ENCODE measurements around the gene STIP1. TPM values are rescaled to one million over a fixed set of nuclear protein-coding genes. Genes with fewer than 3 reads are reported as not detected.

Gene STIP1
- total and polyA plus RNA-seq, 9 of the 15 experiments (the other 6 are each of a cell fraction or from before 2014, with no cell fraction given): 58.1 to 465 (median 346) TPM

- TF ChIP-seq IRF9 (tag; IDR thresholded peaks at IDR 0.05) (no peak), MYC (IDR thresholded peaks at IDR 0.05; ENCODE audit: low read depth, low read length) (peak; percentile 17; the same call in 1 of the 2 replicates), MYC (CRISPR knock-in tag; IDR thresholded peaks at IDR 0.05; ENCODE audit: borderline replicate concordance, low read depth) (peak; percentile 18; the same call in 1 of the 2 replicates), DNMT1 (IDR thresholded peaks at IDR 0.05) (no peak), FOXA1 (IDR thresholded peaks at IDR 0.05; ENCODE audit: borderline replicate concordance) (no peak), CEBPZ (IDR thresholded peaks at IDR 0.05; ENCODE audit: borderline replicate concordance, low read depth, low read length) (no peak), KLF1 (tag; IDR thresholded peaks at IDR 0.05) (no peak), MXI1 (IDR thresholded peaks at IDR 0.05; ENCODE audit: low read depth, low read length) (0 out of 2 replicates have a peak, but pooled peaks have one; percentile 12), TAL1 (IDR thresholded peaks at IDR 0.05) (no peak), DPF2 (IDR thresholded peaks at IDR 0.05) (peak; percentile 73), ZNF212 (CRISPR knock-in tag; IDR thresholded peaks at IDR 0.05) (no peak), MIER1 (IDR thresholded peaks at IDR 0.05; ENCODE audit: low read depth) (no peak), TOE1 (IDR thresholded peaks at IDR 0.05; ENCODE audit: borderline replicate concordance) (peak; percentile 60; the same call in 1 of the 2 replicates), TOE1 (CRISPR knock-in tag; IDR thresholded peaks at IDR 0.05; ENCODE audit: borderline replicate concordance, low read depth) (no peak), BDP1 (IDR thresholded peaks at IDR 0.05; ENCODE audit: insufficient read depth, insufficient read length) (no peak), BRCA1 (IDR thresholded peaks at IDR 0.05) (no peak), BRCA1 (CRISPR knock-in tag; IDR thresholded peaks at IDR 0.05) (no peak), TCF3 (CRISPR knock-in tag; IDR thresholded peaks at IDR 0.05) (no peak), NELFE (IDR thresholded peaks at IDR 0.05; ENCODE audit: insufficient read depth, insufficient read length) (no peak), ZKSCAN1 (IDR thresholded peaks at IDR 0.05; ENCODE audit: low read depth, low read length) (no peak)
- TF ChIP-seq, protein P1, sequence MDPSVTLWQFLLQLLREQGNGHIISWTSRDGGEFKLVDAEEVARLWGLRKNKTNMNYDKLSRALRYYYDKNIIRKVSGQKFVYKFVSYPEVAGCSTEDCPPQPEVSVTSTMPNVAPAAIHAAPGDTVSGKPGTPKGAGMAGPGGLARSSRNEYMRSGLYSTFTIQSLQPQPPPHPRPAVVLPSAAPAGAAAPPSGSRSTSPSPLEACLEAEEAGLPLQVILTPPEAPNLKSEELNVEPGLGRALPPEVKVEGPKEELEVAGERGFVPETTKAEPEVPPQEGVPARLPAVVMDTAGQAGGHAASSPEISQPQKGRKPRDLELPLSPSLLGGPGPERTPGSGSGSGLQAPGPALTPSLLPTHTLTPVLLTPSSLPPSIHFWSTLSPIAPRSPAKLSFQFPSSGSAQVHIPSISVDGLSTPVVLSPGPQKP (CRISPR knock-in tag; IDR thresholded peaks at IDR 0.05): no peak
- TF ChIP-seq, protein P2, sequence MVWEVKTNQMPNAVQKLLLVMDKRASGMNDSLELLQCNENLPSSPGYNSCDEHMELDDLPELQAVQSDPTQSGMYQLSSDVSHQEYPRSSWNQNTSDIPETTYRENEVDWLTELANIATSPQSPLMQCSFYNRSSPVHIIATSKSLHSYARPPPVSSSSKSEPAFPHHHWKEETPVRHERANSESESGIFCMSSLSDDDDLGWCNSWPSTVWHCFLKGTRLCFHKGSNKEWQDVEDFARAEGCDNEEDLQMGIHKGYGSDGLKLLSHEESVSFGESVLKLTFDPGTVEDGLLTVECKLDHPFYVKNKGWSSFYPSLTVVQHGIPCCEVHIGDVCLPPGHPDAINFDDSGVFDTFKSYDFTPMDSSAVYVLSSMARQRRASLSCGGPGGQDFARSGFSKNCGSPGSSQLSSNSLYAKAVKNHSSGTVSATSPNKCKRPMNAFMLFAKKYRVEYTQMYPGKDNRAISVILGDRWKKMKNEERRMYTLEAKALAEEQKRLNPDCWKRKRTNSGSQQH (CRISPR knock-in tag; IDR thresholded peaks at IDR 0.05): no peak
These were observed 60.0 kb downstream of the STIP1 start (continued) for GRCh38 chr11:64245797-64246620.
